AG08396 (cell line): Measurements from ENCODE around the gene OPRM1.

ENCODE experiments used
- DNase-seq: peaks from one replicate; pipeline ENCODE4 v3.0.0; 2012; ENCODE audit warnings: low spot score, mixed read lengths

OPRM1 gene

DNA sequence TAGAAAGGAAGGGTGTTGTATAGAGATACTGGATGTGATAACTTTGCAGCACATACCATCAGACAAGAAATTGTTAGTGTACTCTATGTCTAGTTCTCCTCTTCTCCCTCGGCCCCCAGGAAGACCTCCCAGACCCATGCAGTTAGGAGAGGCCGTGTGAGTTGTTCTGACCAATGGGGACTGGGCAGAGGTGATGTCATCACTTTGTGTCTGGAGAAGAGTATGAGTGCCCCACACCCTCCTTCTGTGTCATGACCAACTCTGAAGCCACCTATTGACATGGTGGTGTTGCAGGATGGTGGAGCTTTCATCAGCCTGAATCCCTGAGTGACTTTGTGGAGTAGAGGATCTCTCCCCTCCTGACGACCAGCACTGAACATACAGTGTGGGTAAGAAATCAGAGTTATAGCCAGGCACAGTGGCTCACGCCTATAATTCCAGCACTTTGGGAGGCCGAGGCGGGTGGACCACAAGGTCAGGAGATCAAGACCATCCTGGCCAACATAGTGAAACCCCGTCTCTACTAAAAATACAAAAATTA lies 245.3 kb downstream of the OPRM1 start:
- DNase-seq: no peak

DNA sequence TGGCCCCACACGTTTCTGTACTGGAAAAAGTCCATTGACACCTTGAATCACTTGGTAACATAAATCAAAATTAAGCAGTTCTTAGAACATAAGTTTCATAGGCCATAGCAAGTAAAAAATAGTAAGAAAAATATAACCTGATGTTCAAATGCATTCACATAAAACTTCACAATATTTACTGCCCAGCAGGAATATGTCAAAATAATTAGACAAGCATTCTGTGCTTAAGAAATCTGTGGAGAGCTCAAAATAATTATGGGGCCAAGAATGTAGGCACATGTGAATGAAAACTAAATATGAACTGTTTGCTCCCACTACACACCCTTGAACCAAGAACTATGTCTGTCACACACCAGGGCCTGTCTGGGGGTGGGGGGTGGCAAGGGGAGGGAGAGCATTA lies 246.8 kb downstream of the OPRM1 start:
- DNase-seq: no peak

DNA sequence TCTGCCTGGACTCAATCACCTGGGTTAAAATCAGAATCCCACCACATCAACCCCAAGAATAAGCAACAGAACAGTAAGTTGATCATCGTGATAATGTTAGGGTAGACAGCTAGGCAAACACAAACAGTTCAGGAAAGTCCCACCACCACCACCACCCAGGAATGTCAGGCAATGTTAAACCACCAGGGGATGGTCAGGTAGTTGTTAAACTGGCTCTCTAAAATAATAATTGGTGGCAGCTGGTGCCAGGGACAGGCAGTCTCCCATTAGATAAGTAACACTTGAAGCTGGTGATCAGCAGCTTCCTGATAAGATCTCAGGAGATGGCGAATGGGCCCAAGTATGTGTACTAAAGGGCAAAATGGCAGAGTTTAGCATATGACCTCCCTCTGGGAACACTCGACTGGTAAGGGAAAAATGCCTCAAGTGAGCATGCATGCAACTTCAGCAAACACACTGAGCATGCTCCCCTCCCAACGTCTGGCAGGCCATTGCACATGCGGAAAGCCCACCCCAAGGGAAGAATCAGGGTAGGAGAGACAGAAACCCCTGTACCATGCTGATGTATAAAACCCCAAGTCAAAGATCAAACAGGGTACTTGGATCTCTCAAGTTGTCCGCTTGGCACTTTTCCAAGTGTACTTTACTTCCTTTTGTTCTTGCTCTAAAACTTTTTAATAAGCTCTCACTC lies 250.9 kb downstream of the OPRM1 start:
- no peak for DNase-seq

DNA sequence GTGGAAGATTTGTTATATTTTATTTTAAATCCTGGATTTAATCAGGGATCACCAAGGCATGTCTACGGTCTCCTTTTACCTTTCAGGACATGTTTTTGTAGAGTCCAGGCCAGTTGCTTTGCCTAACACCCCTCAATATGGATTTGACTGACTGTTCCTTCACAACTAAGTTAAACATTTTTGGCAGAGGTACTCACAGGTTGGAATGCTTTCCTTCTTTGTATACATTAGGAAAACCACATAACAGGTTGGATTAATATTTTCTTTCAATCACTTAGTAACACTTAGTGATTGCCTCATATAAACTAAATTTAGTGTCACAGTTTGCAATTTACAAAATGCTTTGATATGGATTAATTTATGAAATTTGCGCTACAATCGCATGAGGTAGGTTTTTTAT lies 253.0 kb downstream of the OPRM1 start:
- DNase-seq: no peak

DNA sequence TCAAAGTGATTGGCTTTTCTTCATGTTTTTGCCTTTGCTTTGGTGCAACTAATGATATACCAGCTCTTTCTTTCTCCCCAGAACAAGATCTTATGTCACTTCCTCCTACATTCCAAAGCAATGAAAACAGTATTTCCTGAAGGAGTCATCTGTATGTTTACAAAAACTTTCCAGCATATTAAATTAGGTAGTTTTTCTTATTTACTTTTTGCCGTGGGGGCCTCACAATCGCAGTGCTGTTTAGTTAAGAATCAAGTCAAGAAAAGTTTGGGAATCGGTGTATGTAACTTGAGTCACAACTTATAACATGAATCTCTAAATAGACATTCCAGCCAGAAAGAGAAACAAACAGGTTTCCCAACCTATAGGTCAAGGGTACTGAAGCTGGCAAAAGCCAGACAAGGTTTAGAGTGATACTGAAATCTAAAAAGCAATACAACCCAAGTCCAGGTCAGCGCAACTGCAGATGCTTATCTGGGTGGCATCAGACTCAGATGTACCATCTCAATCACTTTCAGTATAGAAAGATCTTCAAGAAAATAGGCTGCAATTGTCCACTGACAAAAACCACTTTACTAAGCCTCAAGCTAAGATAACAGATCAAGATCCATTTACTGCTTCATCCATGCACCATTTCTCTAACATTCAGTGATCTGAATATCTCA lies 253.9 kb downstream of the OPRM1 start:
- DNase-seq: peak; percentile 49

DNA sequence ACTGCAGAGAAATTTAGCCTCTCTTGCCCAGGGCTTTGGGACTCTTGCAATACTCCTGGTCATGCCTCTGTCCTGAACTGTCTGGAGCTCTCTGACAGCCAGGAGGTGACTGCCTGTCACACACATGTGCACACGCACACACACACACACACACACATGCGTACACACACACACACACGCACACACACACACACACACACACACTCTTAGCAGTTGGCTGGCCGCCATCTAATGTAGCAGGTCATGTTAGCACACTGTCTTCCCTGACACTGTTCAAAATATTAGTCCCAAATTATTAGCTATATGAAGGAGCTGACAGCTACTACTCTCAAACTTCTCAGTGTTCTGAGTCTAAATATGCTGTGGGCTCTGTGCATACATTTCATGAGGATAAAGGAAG lies 256.7 kb downstream of the OPRM1 start:
- no peak for DNase-seq
